Astrocyte (in vitro differentiated cells and primary cell): ENCODE results near the gene ARFRP1. TPM values are rescaled to one million over a fixed set of nuclear protein-coding genes. Genes with fewer than 3 reads are reported as not detected.

Experiments used
- DNase-seq: peaks from one replicate; pipeline ENCODE4 v3.0.0-alpha.2; 2010; ENCODE audit warnings: low read depth
- FAIRE-seq: peaks from 2 replicates; lab custom pipeline; 2011; peaks lifted over from hg19 to GRCh38; lab: Jason Lieb, UNC
- H2AFZ ChIP-seq: 2 replicates; pipeline ENCODE4 v1.6.0; 2012; ENCODE audit warnings: low read depth, low read length, inconsistent platforms
- H3K27ac ChIP-seq: 2 replicates; pipeline ENCODE4 v1.5.1; 2011; ENCODE audit warnings: low read depth, low read length, inconsistent platforms
- H3K27me3 ChIP-seq: 2 replicates; pipeline ENCODE4 v1.6.0; 2011; ENCODE audit warnings: low read length, inconsistent platforms; ENCODE audit not compliant: insufficient read depth
- H3K36me3 ChIP-seq: 2 replicates; pipeline ENCODE4 v1.5.1; 2011; ENCODE audit warnings: low read length, inconsistent platforms; ENCODE audit not compliant: insufficient read depth
- H3K4me1 ChIP-seq: 2 replicates; pipeline ENCODE4 v1.5.1; 2011; ENCODE audit warnings: low read length, inconsistent platforms; ENCODE audit not compliant: insufficient read depth
- H3K4me2 ChIP-seq: 2 replicates; pipeline ENCODE4 v1.6.0; 2012; ENCODE audit warnings: low read length, inconsistent platforms
- H3K4me3 ChIP-seq: 2 replicates; pipeline ENCODE4 v1.5.1; 2011; ENCODE audit warnings: low read depth, mild to moderate bottlenecking, low read length, inconsistent platforms; ENCODE audit not compliant: insufficient read depth
- H3K79me2 ChIP-seq: 2 replicates; pipeline ENCODE4 v1.6.0; 2012; ENCODE audit warnings: mild to moderate bottlenecking, low read length, inconsistent platforms; ENCODE audit not compliant: insufficient read depth
- H3K9ac ChIP-seq: 2 replicates; pipeline ENCODE4 v1.6.0; 2012; ENCODE audit warnings: mild to moderate bottlenecking, low read length, inconsistent platforms
- H3K9me3 ChIP-seq: 2 replicates; pipeline ENCODE4 v1.5.1; 2012; ENCODE audit warnings: low read depth, mild to moderate bottlenecking, low read length, inconsistent platforms; ENCODE audit not compliant: insufficient read depth
- H4K20me1 ChIP-seq: 2 replicates; pipeline ENCODE4 v1.6.0; 2012; ENCODE audit warnings: low read length, inconsistent platforms; ENCODE audit not compliant: insufficient read depth
- H3K27ac Mint-ChIP-seq: one replicate; pipeline ENCODE4 v1.8.0; 2021; ENCODE audit warnings: mild to moderate bottlenecking, mixed read lengths; ENCODE audit not compliant: unreplicated experiment
- H3K27me3 Mint-ChIP-seq: one replicate; pipeline ENCODE4 v1.8.0; 2021; ENCODE audit warnings: low read depth, mixed read lengths; ENCODE audit not compliant: unreplicated experiment
- H3K36me3 Mint-ChIP-seq: one replicate; pipeline ENCODE4 v1.8.0; 2021; ENCODE audit warnings: low read depth, mixed read lengths; ENCODE audit not compliant: unreplicated experiment
- H3K4me1 Mint-ChIP-seq: one replicate; pipeline ENCODE4 v1.8.0; 2021; ENCODE audit warnings: low read depth, mixed read lengths; ENCODE audit not compliant: unreplicated experiment
- H3K4me3 Mint-ChIP-seq: one replicate; pipeline ENCODE4 v1.8.0; 2021; ENCODE audit warnings: mild to moderate bottlenecking, moderate library complexity, mixed read lengths; ENCODE audit not compliant: unreplicated experiment
- H3K9me3 Mint-ChIP-seq: one replicate; pipeline ENCODE4 v1.8.0; 2021; ENCODE audit warnings: mild to moderate bottlenecking, mixed read lengths; ENCODE audit not compliant: unreplicated experiment
- CTCF ChIP-seq: IDR thresholded peaks from 2 replicates; pipeline ENCODE4 v1.5.1; 2011; ENCODE audit warnings: low read depth, mild to moderate bottlenecking, inconsistent platforms, low read length, moderate library complexity; ENCODE audit not compliant: insufficient read depth
- EZH2 ChIP-seq: IDR thresholded peaks from 2 replicates; pipeline ENCODE4 v1.6.1; 2012; ENCODE audit warnings: mild to moderate bottlenecking, low read length, inconsistent platforms; ENCODE audit not compliant: insufficient read depth
- total RNA-seq: library from RNA; stranded (reverse); gene quantifications from 2 replicates; pipeline ENCODE4 v1.2.1, GENCODE V29; 2021

ARFRP1 gene
- total RNA-seq, 1 donor from 2014 or later, result 32.5 TPM

DNA sequence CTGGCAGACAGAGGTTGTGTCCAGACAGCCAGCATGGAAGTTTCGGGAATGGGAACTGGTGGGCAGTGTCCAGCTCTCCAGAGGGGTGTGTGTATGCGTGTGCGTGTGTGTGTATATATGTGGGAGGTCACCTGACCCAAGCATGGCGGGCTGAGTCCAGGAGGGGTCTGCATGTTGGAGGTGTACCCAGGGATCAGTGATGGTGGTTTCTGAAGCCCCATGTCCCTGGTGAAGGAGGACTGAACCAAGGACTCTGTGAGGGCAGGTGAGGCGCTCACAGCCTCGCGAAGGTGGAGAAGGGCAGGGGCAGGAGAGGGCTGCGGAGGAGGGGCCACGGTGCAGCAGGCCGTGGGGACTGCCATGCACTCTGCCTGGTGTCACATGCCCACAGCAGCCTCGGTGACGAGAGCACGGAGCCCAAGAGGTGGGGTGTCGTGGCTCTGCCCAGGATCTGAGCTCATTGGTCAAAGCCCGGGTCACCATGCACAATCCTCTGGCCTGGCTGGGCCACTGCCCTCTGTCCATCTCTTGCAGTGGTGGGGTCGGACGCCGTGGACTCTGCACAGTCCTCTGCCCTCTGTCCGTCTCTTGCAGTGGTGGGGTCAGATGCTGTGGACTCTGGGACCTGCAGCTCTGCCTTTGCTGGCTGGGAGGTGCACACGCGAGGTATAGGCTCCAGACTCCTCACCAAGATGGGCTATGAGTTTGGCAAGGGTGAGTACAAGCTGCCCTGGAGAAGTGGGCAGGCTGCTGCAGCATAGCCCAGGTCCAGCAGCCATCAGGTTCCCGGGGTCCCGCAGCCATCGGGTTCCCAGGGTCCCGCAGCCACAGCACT is 26.6 kb upstream of the ARFRP1 start:
- no peak overlapping the region for H3K4me3 Mint-ChIP-seq
- no peak overlapping the region for H3K27ac ChIP-seq
- peaks cover 12% of the 10 kb centered on the region for H3K36me3 Mint-ChIP-seq
- peaks cover 3% of the 10 kb centered on the region for H3K36me3 ChIP-seq
- no peak overlapping the region for H3K4me2 ChIP-seq
- FAIRE-seq, result no peak
- no peaks in the 10 kb centered on the region for H3K4me1 ChIP-seq
- H3K9me3 Mint-ChIP-seq, result no peaks in the 10 kb centered on the region
- no peak overlapping the region for H2AFZ ChIP-seq
- H3K9ac ChIP-seq, result no peak overlapping the region
- peaks cover 35% of the 10 kb centered on the region for H3K79me2 ChIP-seq
- no peaks in the 10 kb centered on the region for H3K27me3 ChIP-seq
- no peaks in the 10 kb centered on the region for H3K27me3 Mint-ChIP-seq
- no peak for DNase-seq
- H3K9me3 ChIP-seq, result no peaks in the 10 kb centered on the region
- H3K4me3 ChIP-seq, result no peak overlapping the region
- H3K4me1 Mint-ChIP-seq, result no peaks in the 10 kb centered on the region
- TF ChIP-seq CTCF (no peak), EZH2 (no peak)
- H4K20me1 ChIP-seq, result peaks cover 60% of the 10 kb centered on the region
- no peak overlapping the region for H3K27ac Mint-ChIP-seq

DNA sequence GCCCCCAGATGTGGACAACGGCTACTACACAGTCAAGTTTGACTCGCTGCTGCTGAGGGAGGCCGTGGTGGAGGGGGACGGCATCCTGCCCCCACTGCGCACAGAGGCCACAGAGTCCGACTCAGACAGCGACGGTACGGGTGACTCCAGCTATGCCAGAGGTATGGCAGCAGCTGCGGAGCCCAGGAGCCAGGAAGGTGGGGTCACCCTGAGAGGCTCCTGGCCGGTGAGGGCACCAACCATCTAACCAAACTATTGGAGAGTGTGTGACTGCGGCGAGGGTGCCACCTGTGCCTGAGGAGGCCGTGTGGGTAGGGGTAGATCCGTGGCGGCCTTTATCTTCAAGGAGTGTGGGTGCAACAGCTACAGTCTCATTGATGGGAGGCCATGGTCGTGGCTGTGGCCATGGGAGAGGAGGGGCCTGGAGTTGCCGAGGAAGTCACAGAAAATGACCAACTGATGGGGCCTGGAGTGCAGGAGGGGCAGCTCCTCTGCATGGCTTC is 25.9 kb upstream of the ARFRP1 start:
- DNase-seq (no peak), FAIRE-seq (no peak)
- H3K27me3 ChIP-seq, result no peaks in the 10 kb centered on the region
- no peaks in the 10 kb centered on the region for H3K4me1 ChIP-seq
- H3K4me3 ChIP-seq, result no peak overlapping the region
- no peak overlapping the region for H2AFZ ChIP-seq
- peaks cover 63% of the 10 kb centered on the region for H4K20me1 ChIP-seq
- no peak overlapping the region for H3K27ac Mint-ChIP-seq
- TF ChIP-seq CTCF, result no peak
- TF ChIP-seq EZH2, result no peak
- peaks cover 12% of the 10 kb centered on the region for H3K36me3 Mint-ChIP-seq
- no peak overlapping the region for H3K9ac ChIP-seq
- peaks cover 3% of the 10 kb centered on the region for H3K36me3 ChIP-seq
- no peak overlapping the region for H3K27ac ChIP-seq
- no peaks in the 10 kb centered on the region for H3K9me3 Mint-ChIP-seq
- no peaks in the 10 kb centered on the region for H3K9me3 ChIP-seq
- no peak overlapping the region for H3K4me2 ChIP-seq
- peaks cover 2% of the 10 kb centered on the region for H3K4me1 Mint-ChIP-seq
- no peak overlapping the region for H3K4me3 Mint-ChIP-seq
- H3K79me2 ChIP-seq, result peaks cover 42% of the 10 kb centered on the region
- no peaks in the 10 kb centered on the region for H3K27me3 Mint-ChIP-seq

DNA sequence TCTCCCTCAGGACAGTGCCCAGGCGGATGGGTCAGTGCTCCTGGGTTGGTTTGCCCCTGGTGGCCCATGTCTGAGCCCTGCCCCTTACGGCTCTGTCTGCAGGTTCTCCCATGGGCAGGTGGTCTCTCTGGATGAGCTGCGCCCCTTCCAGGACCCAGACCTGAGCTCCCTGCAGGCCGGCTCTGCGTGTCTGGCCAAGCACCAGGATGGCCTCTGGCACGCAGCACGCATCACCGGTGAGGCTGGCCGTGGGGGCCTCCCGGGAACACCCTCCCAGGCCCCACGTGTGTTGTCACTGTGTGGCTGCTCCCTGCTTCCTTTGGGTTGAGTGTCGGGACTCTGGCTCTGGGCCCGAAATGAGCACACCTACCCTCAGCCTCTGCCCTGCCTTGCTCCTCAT is 25.3 kb upstream of the ARFRP1 start:
- no peak for DNase-seq
- no peak overlapping the region for H2AFZ ChIP-seq
- no peaks in the 10 kb centered on the region for H3K9me3 ChIP-seq
- no peaks in the 10 kb centered on the region for H3K27me3 ChIP-seq
- no peak overlapping the region for H3K9ac ChIP-seq
- peaks cover 47% of the 10 kb centered on the region for H3K79me2 ChIP-seq
- Mint-ChIP-seq H3K9me3 (no peaks in the 10 kb centered on the region), H3K4me1 (peaks cover 7% of the 10 kb centered on the region), H3K36me3 (peaks cover 15% of the 10 kb centered on the region), H3K4me3 (no peak overlapping the region), H3K27ac (no peak overlapping the region), H3K27me3 (no peaks in the 10 kb centered on the region)
- no peak overlapping the region for H3K27ac ChIP-seq
- H4K20me1 ChIP-seq, result peaks cover 68% of the 10 kb centered on the region
- H3K4me2 ChIP-seq, result no peak overlapping the region
- peaks cover 3% of the 10 kb centered on the region for H3K36me3 ChIP-seq
- no peaks in the 10 kb centered on the region for H3K4me1 ChIP-seq
- no peak for FAIRE-seq
- no peak overlapping the region for H3K4me3 ChIP-seq
- TF ChIP-seq CTCF (no peak), EZH2 (no peak)
